ENCODE results near the gene C2orf69. TPM values are rescaled to one million over a fixed set of nuclear protein-coding genes. Genes with fewer than 3 reads are reported as not detected.

Gene C2orf69
- total RNA-seq = 3.5 and 20.5 TPM in 2 replicates

GRCh38 chr2:199911052-199911876, at the start of gene C2orf69:
TSS of gene C2orf69 (plus strand) at chr2:199911293. CDS start at chr2:199911439, 146 bp downstream.

GRCh38 chr2:199955339-199956061, 44.4 kb downstream of the C2orf69 start, which contains the start of the genes MAIP1 and TYW5:
TSS of gene MAIP1 (plus strand) at chr2:199955582. CDS start at chr2:199955799, 217 bp downstream.
TSS of gene TYW5 (minus strand) at chr2:199955491. CDS start at chr2:199955470, 21 bp downstream.

Small RNAs within 50 kb of the gene (small RNA-seq; reads per million reads assigned to genes)
- gene AC108032.1 (ENCODE audit: low replicate concordance) (not detected), gene RN7SL717P (ENCODE audit: low replicate concordance) (not detected)

Other genes with a start within 250 kb of the C2orf69 start
- gene FTCDNL1, start 60.1 kb upstream of the C2orf69 start, total RNA-seq = 0.22 and 0.43 TPM in 2 replicates
- 7.2 and 8.9 TPM in 2 replicates for gene TYW5, start 44.2 kb downstream of the C2orf69 start, total RNA-seq
- gene MAIP1, start 44.3 kb downstream of the C2orf69 start, total RNA-seq = 13.1 and 23.8 TPM in 2 replicates

Measured in placental pericyte (primary cell).